ENCODE measurements around the gene HTATSF1.

GRCh38 chrX:136519069-136519468 lies 21.7 kb downstream of the HTATSF1 start:
- TF ChIP-seq POLR2A (IDR thresholded peaks at IDR 0.05) (no peak), CTCF (IDR thresholded peaks at IDR 0.05) (no peak), EP300 (IDR thresholded peaks at IDR 0.05) (no peak)

Measured in tibial nerve (tissue), 4 donors.